Right lobe of liver (tissue), 6 donors: ENCODE results near the gene WDPCP. TPM values are rescaled to one million over a fixed set of nuclear protein-coding genes. Genes with fewer than 3 reads are reported as not detected.

Experiments used
- ATAC-seq, 4 donors: fragments of 200-7000 bp; cut with Tn5 transposase; one replicate each; pipeline ENCODE4 v1.9.1; 2020; ENCODE audit warnings: mild to moderate bottlenecking in 4 of 4, moderate library complexity in 4 of 4
- DNase-seq, 3 donors: peaks; one replicate each; pipeline ENCODE4 v3.0.0-alpha.2; 2020
- H3K27ac ChIP-seq, 3 donors: fragments of 200-600 bp; one replicate each; pipeline ENCODE4 v1.8.0; 2022
- H3K27me3 ChIP-seq, 2 donors: fragments of 200-600 bp; one replicate each; pipeline ENCODE4 v1.8.0; 2022
- H3K36me3 ChIP-seq, 4 donors: fragments of 200-600 bp; sonication (generic) in 1 of 4; one replicate each; pipeline versions ENCODE4 v1.5.1 to v1.8.0; 2017 to 2022; ENCODE audit warnings: control low read depth in 1 of 4
- H3K4me1 ChIP-seq, 4 donors: fragments of 200-600 bp; sonication (generic) in 1 of 4; one replicate each; pipeline versions ENCODE4 v1.5.1 to v1.8.0; 2017 to 2022; ENCODE audit warnings: control low read depth in 1 of 4
- H3K4me3 ChIP-seq, 3 donors: fragments of 200-600 bp; one replicate each; pipeline ENCODE4 v1.8.0; 2022
- H3K9me3 ChIP-seq, 4 donors: fragments of 200-600 bp; sonication (generic) in 1 of 4; one replicate each; pipeline versions ENCODE4 v1.5.1 to v1.8.0; 2017 to 2022; ENCODE audit warnings: control low read depth in 1 of 4
- POLR2A ChIP-seq: fragments of 450-650 bp; IDR thresholded peaks from one replicate; pipeline ENCODE4 v1.6.1; 2017; ENCODE audit warnings: antibody characterized with exemption, mild to moderate bottlenecking
- WGBS: methylation state at CpG from one replicate; pipeline ENCODE4 v1.1.6; 2018; ENCODE audit warnings: low coverage, low lambda C conversion rate; ENCODE audit not compliant: insufficient coverage; ENCODE audit errors: missing lambda C conversion rate; 5-methylcytosine and 5-hydroxymethylcytosine counted together
- intact Hi-C, 2 donors: fragments of 100-400 bp; cut with DNase I; formaldehyde crosslinking; loops; one replicate each; pipeline versions ENCODE4 v1.11.2 to v1.14.1; 2022
- total RNA-seq, 6 experiments: library from RNA; depleted of rRNA in 2 of 6; stranded (reverse); fragments of >200 nt in 2 of 6; fragmentation: NEBNext Ultra II Directional in 3 of 6; extraction: Animal tissue kit (Norgen Biotek cat#: 25700) in 3 of 6; gene quantifications; one replicate each; pipeline versions ENCODE4 v1.1.0 to v1.2.4, GENCODE V29; 2016 to 2023
- TF ChIP-seq, protein P1 (sequence below), 4 donors: fragments of 200-600 bp in 3 of 4; fragments of 450-650 bp in 1 of 4; IDR thresholded peaks; one replicate each; pipeline versions ENCODE4 v1.5.1 to v1.8.0; 2016 to 2022; ENCODE audit warnings: antibody characterized with exemption in 4 of 4, mild to moderate bottlenecking in 2 of 4
- donor health status: DM: no; HTN: yes; CAD: no.
- donor health status: DM: no; HTN: no; CAD: no.
- donor health status: DM: no; HTN: no; CAD: no.
- donor health status: DM: no; HTN: yes; CAD: no.
- donor health status: DM: no; HTN: yes; CAD: no.

Gene WDPCP
- total RNA-seq, 6 experiments from 2014 or later: 2.7 to 4.4 (median 3.0) TPM

DNA sequence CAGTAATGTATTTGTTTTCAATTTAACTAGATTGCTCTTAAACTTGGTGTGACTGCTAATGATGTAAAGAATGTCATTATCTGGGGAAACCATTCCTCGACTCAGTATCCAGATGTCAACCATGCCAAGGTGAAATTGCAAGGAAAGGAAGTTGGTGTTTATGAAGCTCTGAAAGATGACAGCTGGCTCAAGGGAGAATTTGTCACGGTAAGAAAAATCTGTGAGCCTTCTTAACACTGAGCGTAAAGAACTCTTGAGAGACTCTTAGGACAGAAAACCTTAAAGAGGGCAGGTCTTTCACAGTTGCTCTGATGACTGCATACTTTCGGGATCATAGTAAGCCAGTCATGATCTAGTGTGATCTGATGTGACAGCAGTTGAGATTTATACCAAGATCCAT lies 16.4 kb upstream of the WDPCP start:
- Histone ChIP-seq H3K9me3 (no peaks in the 10 kb centered on the region), H3K4me3 (no peak overlapping the region), H3K4me1 (no peaks in the 10 kb centered on the region), H3K27me3 (no peaks in the 10 kb centered on the region), H3K27ac (no peak overlapping the region), H3K36me3 (peaks cover 13 to 64% (median 28%) of the 10 kb centered on the region in 4 donors)
- intact Hi-C loops: no loop called here
- WGBS: 81% methylated on average over 4 of the region's 4 CpGs
- DNase-seq (no peak), ATAC-seq (no peak)
- TF ChIP-seq POLR2A: no peak
- TF ChIP-seq, protein P1, sequence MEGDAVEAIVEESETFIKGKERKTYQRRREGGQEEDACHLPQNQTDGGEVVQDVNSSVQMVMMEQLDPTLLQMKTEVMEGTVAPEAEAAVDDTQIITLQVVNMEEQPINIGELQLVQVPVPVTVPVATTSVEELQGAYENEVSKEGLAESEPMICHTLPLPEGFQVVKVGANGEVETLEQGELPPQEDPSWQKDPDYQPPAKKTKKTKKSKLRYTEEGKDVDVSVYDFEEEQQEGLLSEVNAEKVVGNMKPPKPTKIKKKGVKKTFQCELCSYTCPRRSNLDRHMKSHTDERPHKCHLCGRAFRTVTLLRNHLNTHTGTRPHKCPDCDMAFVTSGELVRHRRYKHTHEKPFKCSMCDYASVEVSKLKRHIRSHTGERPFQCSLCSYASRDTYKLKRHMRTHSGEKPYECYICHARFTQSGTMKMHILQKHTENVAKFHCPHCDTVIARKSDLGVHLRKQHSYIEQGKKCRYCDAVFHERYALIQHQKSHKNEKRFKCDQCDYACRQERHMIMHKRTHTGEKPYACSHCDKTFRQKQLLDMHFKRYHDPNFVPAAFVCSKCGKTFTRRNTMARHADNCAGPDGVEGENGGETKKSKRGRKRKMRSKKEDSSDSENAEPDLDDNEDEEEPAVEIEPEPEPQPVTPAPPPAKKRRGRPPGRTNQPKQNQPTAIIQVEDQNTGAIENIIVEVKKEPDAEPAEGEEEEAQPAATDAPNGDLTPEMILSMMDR (IDR thresholded peaks at IDR 0.05): no peak

DNA sequence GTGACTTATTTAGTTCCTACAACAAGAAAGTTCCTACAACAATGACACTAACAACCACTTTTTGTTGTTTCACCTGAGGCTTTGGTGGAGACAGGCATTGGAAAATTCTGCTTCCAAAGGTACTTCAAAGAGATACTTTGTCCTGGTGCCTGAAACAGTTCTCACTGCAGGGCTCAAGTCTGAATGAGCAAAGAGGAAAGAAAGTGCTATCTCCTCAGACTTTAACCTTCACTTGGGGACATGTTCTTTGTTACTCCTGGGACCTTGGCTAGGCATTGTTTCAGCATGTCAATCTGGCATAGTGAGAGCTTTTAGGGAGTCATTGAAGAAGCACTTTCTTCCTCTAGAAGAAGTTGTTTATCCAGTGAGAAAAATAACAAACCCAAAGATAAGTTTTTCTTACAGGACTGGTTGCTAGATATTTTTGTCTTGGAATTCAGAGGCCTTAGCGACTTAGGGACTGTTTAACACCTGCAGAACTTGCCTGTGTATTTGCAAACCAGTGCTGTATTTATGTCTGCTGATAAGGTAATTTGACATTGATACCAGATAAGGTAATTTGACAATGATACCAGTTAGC lies 12.7 kb upstream of the WDPCP start:
- TF ChIP-seq, protein P1 (IDR thresholded peaks at IDR 0.05): no peak
- TF ChIP-seq POLR2A: no peak
- Histone ChIP-seq H3K27ac (no peak overlapping the region), H3K4me3 (no peak overlapping the region), H3K9me3 (no peaks in the 10 kb centered on the region), H3K4me1 (peaks cover 0 to 3% (median 0%) of the 10 kb centered on the region in 4 donors), H3K36me3 (peaks cover 5 to 64% (median 27%) of the 10 kb centered on the region in 4 donors), H3K27me3 (no peaks in the 10 kb centered on the region)
- 90% methylated on average over 1 of the region's 1 CpG for WGBS
- DNase-seq (no peak), ATAC-seq (no peak)
- intact Hi-C loops: no loop called here

DNA sequence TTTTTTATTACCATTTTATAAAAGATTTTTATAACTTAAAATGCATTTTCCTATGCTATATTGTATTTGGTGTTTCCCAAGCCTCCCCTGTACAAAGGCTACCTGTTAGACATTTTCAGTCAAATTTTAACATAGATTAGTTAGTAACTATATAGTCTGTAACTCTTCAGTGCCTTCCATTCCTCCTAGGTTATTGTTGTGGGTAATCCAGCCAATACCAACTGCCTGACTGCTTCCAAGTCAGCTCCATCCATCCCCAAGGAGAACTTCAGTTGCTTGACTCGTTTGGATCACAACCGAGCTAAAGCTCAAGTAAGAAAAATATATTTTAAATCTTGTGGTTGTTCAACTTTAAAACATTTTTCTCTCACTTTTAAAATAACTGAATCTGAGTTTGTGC lies 10.7 kb upstream of the WDPCP start:
- Histone ChIP-seq H3K27ac (no peak overlapping the region), H3K27me3 (no peaks in the 10 kb centered on the region), H3K9me3 (no peaks in the 10 kb centered on the region), H3K4me3 (no peak overlapping the region), H3K36me3 (peaks cover 0 to 61% (median 16%) of the 10 kb centered on the region in 4 donors), H3K4me1 (peaks cover 0 to 3% (median 0%) of the 10 kb centered on the region in 4 donors)
- DNase-seq (no peak), ATAC-seq (no peak)
- TF ChIP-seq, protein P1 (IDR thresholded peaks at IDR 0.05): no peak
- no peak for TF ChIP-seq POLR2A
- intact Hi-C loops: no loop called here
- 82% methylated on average over 2 of the region's 2 CpGs for WGBS

DNA sequence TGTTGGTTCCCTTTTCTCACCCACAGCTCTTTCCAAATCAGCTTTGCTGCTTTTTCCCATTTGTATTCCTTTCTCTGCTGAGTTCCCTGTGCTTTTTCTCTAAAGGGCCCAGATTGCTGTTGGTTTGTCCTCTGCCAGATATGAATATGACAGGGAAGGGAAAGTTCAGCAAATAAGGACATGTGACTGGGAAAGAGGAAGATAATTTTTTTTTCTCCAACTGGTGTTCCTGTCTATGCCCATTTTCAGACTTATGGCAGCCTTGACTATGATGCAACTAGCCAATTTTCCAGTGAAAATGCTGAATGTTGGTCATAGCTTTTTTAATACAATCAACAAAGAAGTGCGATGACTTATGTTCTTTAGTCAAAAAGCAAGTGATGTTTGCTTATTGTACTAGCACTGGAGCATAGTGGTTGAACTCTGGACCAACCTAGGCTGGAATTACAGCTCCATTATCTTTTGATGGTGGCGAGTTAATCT lies 8.2 kb upstream of the WDPCP start:
- TF ChIP-seq, protein P1 (IDR thresholded peaks at IDR 0.05): no peak
- TF ChIP-seq POLR2A: no peak
- DNase-seq (no peak), ATAC-seq (peak in 2 of 4 donors; percentile 42 to 44)
- Histone ChIP-seq H3K36me3 (peaks cover 0 to 49% (median 15%) of the 10 kb centered on the region in 4 donors), H3K4me3 (no peak overlapping the region), H3K9me3 (no peaks in the 10 kb centered on the region), H3K27me3 (no peaks in the 10 kb centered on the region), H3K27ac (no peak overlapping the region), H3K4me1 (peaks cover 0 to 12% (median 1%) of the 10 kb centered on the region in 4 donors)
- WGBS: 60% methylated on average over 2 of the region's 2 CpGs
- intact Hi-C loops: no loop called here
